IMR-90 (cell line): ENCODE measurements around the gene ZMYM4. TPM values are rescaled to one million over a fixed set of nuclear protein-coding genes. Genes with fewer than 3 reads are reported as not detected.

Source experiments
- ATAC-seq: fragments of 200-7000 bp; cut with Tn5 transposase; 2 replicates; pipeline ENCODE4 v1.9.1; 2020; ENCODE audit warnings: low read depth, mild to moderate bottlenecking, moderate library complexity
- BruUV-seq: library from RNA; stranded (reverse); fragments of 400-500 nt; replicated peaks from 2 replicates; lab custom pipeline; 2021; lab: Mats Ljungman, UMichigan
- CTCF ChIA-PET: fragments of 300-600 bp; formaldehyde crosslinking; extraction: SDS; loops from one replicate; lab custom pipeline; 2021; ENCODE audit warnings: antibody characterized with exemption; lab: Yijun Ruan, JAX
- POLR2A ChIA-PET: fragments of 300-600 bp; sonication (Branson Sonifier 250); formaldehyde crosslinking; loops from one replicate; lab custom pipeline; 2022; ENCODE audit warnings: antibody characterized with exemption; ENCODE audit not compliant: unreplicated experiment; lab: Charles Lee
- DNase-seq: peaks from one replicate; pipeline ENCODE4 v3.0.0; 2013
- H2AFZ ChIP-seq: replicated peaks from 2 replicates; pipeline ENCODE3; 2013; ENCODE audit warnings: low read length, mild to moderate bottlenecking; ENCODE audit not compliant: poor library complexity
- H2AK5ac ChIP-seq: 2 replicates; pipeline ENCODE4 v1.6.1; 2013; ENCODE audit warnings: low read depth, low read length, inconsistent platforms
- H2AK9ac ChIP-seq: replicated peaks from 2 replicates; pipeline ENCODE3; 2013; ENCODE audit warnings: mild to moderate bottlenecking, low read depth, low read length, moderate library complexity; ENCODE audit not compliant: poor library complexity
- H2BK120ac ChIP-seq: 2 replicates; pipeline ENCODE4 v1.6.1; 2013; ENCODE audit warnings: low read depth, low read length, inconsistent platforms
- H2BK15ac ChIP-seq: 3 replicates; pipeline ENCODE4 v1.6.1; 2013; ENCODE audit warnings: low read depth, low read length, inconsistent platforms
- H2BK20ac ChIP-seq: 2 replicates; pipeline ENCODE4 v1.6.1; 2013; ENCODE audit warnings: low read depth, mild to moderate bottlenecking, inconsistent platforms, low read length, moderate library complexity
- H2BK5ac ChIP-seq: 2 replicates; pipeline ENCODE4 v1.6.1; 2013; ENCODE audit warnings: mild to moderate bottlenecking, low read depth, low read length, inconsistent platforms; ENCODE audit not compliant: poor library complexity, severe bottlenecking
- H3K14ac ChIP-seq: replicated peaks from 2 replicates; pipeline ENCODE4 v1.6.1; 2013; ENCODE audit warnings: low read depth, low read length, inconsistent platforms
- H3K18ac ChIP-seq: 2 replicates; pipeline ENCODE4 v1.6.1; 2013; ENCODE audit warnings: low read depth, low read length, control low read depth
- H3K23ac ChIP-seq: 2 replicates; pipeline ENCODE4 v1.6.1; 2013; ENCODE audit warnings: low read depth, low read length, inconsistent platforms
- H3K27ac ChIP-seq: 2 replicates; pipeline ENCODE4 v1.5.1; 2013; ENCODE audit warnings: mild to moderate bottlenecking, control low read depth, low read length; ENCODE audit not compliant: insufficient read depth
- H3K27me3 ChIP-seq: 2 replicates; pipeline ENCODE4 v1.6.1; 2013; ENCODE audit warnings: low read length; ENCODE audit not compliant: control insufficient read depth, insufficient read depth
- H3K36me3 ChIP-seq: 2 replicates; pipeline ENCODE4 v1.6.1; 2013; ENCODE audit warnings: low read length, mixed read lengths; ENCODE audit not compliant: control insufficient read depth, insufficient read depth
- H3K4ac ChIP-seq: 2 replicates; pipeline ENCODE4 v1.6.1; 2013; ENCODE audit warnings: low read depth, low read length, inconsistent platforms
- H3K4me1 ChIP-seq: 2 replicates; pipeline ENCODE4 v1.6.1; 2013; ENCODE audit warnings: low read length, mixed read lengths; ENCODE audit not compliant: control insufficient read depth, insufficient read depth
- H3K4me2 ChIP-seq: 2 replicates; pipeline ENCODE4 v1.6.1; 2013; ENCODE audit warnings: low read depth, mild to moderate bottlenecking, control low read depth, low read length, moderate library complexity
- H3K4me3 ChIP-seq: 2 replicates; pipeline ENCODE4 v1.5.1; 2013; ENCODE audit warnings: low read depth, mild to moderate bottlenecking, control low read depth, low read length, moderate library complexity; ENCODE audit not compliant: insufficient read depth
- H3K56ac ChIP-seq: 2 replicates; pipeline ENCODE4 v1.6.1; 2013; ENCODE audit warnings: low read length, inconsistent platforms; ENCODE audit not compliant: insufficient read depth; ENCODE audit errors: extremely low read depth
- H3K79me1 ChIP-seq, 2 experiments: 2 replicates each; pipeline ENCODE4 v1.6.1; 2013; ENCODE audit warnings: low read length in 2 of 2, inconsistent platforms in 1 of 2, low read depth in 1 of 2
- H3K9ac ChIP-seq: 2 replicates; pipeline ENCODE4 v1.6.1; 2013; ENCODE audit warnings: low read depth, low read length, control low read depth
- H3K9me1 ChIP-seq: 2 replicates; pipeline ENCODE4 v1.6.1; 2013; ENCODE audit warnings: low read length, inconsistent platforms; ENCODE audit not compliant: insufficient read depth
- H3K9me3 ChIP-seq: 2 replicates; pipeline ENCODE4 v1.6.1; 2013; ENCODE audit warnings: low read length; ENCODE audit not compliant: control insufficient read depth, insufficient read depth
- H4K20me1 ChIP-seq: 2 replicates; pipeline ENCODE4 v1.6.1; 2013; ENCODE audit warnings: low read length, inconsistent platforms; ENCODE audit not compliant: insufficient read depth
- H4K5ac ChIP-seq: 2 replicates; pipeline ENCODE4 v1.6.1; 2013; ENCODE audit warnings: mild to moderate bottlenecking, low read depth, low read length, control low read depth
- H4K8ac ChIP-seq, 2 experiments: 2 replicates each; pipeline ENCODE4 v1.6.1; 2013; ENCODE audit warnings: low read depth in 2 of 2, low read length in 2 of 2, control low read depth in 1 of 2, inconsistent platforms in 1 of 2
- H4K91ac ChIP-seq: 2 replicates; pipeline ENCODE4 v1.6.1; 2013; ENCODE audit warnings: low read depth, low read length, inconsistent platforms; ENCODE audit not compliant: insufficient read depth
- BHLHE40 ChIP-seq: fragments of 150-350 bp; IDR thresholded peaks from 2 replicates; pipeline ENCODE4 v1.6.1; 2016; ENCODE audit warnings: mild to moderate bottlenecking, low read depth, low read length
- CEBPB ChIP-seq: IDR thresholded peaks from 2 replicates; pipeline ENCODE4 v1.6.1; 2012; ENCODE audit warnings: low read depth, low read length, improper control_type of control experiment
- CHD1 ChIP-seq: IDR thresholded peaks from 2 replicates; pipeline ENCODE4 v1.6.1; 2012; ENCODE audit warnings: low read depth, low read length, improper control_type of control experiment
- FOS ChIP-seq: fragments of 150-350 bp; IDR thresholded peaks from 2 replicates; pipeline ENCODE4 v1.6.1; 2016; ENCODE audit warnings: low read depth, low read length
- MAFK ChIP-seq: IDR thresholded peaks from 2 replicates; pipeline ENCODE4 v1.6.1; 2012; ENCODE audit warnings: low read depth, low read length, improper control_type of control experiment
- MAZ ChIP-seq: IDR thresholded peaks from 2 replicates; pipeline ENCODE4 v1.6.1; 2012; ENCODE audit warnings: low read depth, mild to moderate bottlenecking, low read length, improper control_type of control experiment, moderate library complexity, borderline replicate concordance
- MXI1 ChIP-seq: IDR thresholded peaks from 2 replicates; pipeline ENCODE4 v1.6.1; 2012; ENCODE audit warnings: low read depth, mild to moderate bottlenecking, low read length, moderate library complexity, borderline replicate concordance
- NFE2L2 ChIP-seq: fragments of 150-350 bp; IDR thresholded peaks from 2 replicates; pipeline ENCODE4 v1.6.1; 2016; ENCODE audit warnings: low read depth, mild to moderate bottlenecking, low read length
- POLR2A ChIP-seq: IDR thresholded peaks from 2 replicates; pipeline ENCODE4 v1.6.1; 2012; ENCODE audit warnings: mild to moderate bottlenecking, low read depth, low read length
- RAD21 ChIP-seq: IDR thresholded peaks from 2 replicates; pipeline ENCODE4 v1.6.1; 2012; ENCODE audit warnings: low read length, improper control_type of control experiment
- RCOR1 ChIP-seq: IDR thresholded peaks from 2 replicates; pipeline ENCODE4 v1.6.1; 2012; ENCODE audit warnings: mild to moderate bottlenecking, low read length, improper control_type of control experiment; ENCODE audit not compliant: insufficient replicate concordance
- RFX5 ChIP-seq: IDR thresholded peaks from 2 replicates; pipeline ENCODE4 v1.8.0; 2012; ENCODE audit warnings: low read depth, mild to moderate bottlenecking, low read length, moderate library complexity
- SMC3 ChIP-seq: fragments of 150-350 bp; IDR thresholded peaks from 2 replicates; pipeline ENCODE4 v1.6.1; 2016; ENCODE audit warnings: low read depth, mild to moderate bottlenecking, antibody characterized with exemption, low read length, moderate library complexity
- WGBS, 2 experiments: methylation state at CpG; one replicate each; pipeline versions ENCODE4 v1.1.5 to v1.1.7; 2013; ENCODE audit warnings: missing lambda C conversion rate in 2 of 2; ENCODE audit not compliant: insufficient read length in 1 of 2; ENCODE audit errors: extremely low coverage in 2 of 2; 5-methylcytosine and 5-hydroxymethylcytosine counted together
- dilution Hi-C: fragments of 300-500 bp; cut with HindIII; formaldehyde crosslinking; loops from one replicate; pipeline ENCODE4 v1.14.3; 2018; ENCODE audit warnings: low sequenced_read_pairs; ENCODE audit not compliant: unreplicated experiment
- in situ Hi-C: fragments of 300-500 bp; cut with MboI; formaldehyde crosslinking; loops from 3 replicates; pipeline ENCODE4 v1.14.3; 2019; ENCODE audit warnings: low sequenced_read_pairs, inconsistent platforms, mixed read lengths
- intact Hi-C: fragments of 100-400 bp; cut with micrococcal nuclease; formaldehyde crosslinking; loops from 2 replicates; pipeline ENCODE4 v1.10.0; 2022
- polyA plus RNA-seq, 3 experiments: library from polyadenylated mRNA; depleted of rRNA; stranded (reverse); fragments of >200 nt; gene quantifications; 2 replicates each; pipeline ENCODE4 v1.2.3, GENCODE V29; 2012; ENCODE audit warnings: low replicate concordance in 1 of 3
- total RNA-seq: library from RNA; depleted of rRNA; stranded (reverse); fragments of >200 nt; gene quantifications from 2 replicates; pipeline ENCODE4 v1.2.3, GENCODE V29; 2012
- TF ChIP-seq, protein P1 (sequence below): fragments of 150-350 bp; IDR thresholded peaks from 2 replicates; pipeline ENCODE4 v1.6.1; 2016; ENCODE audit warnings: low read depth, mild to moderate bottlenecking, low read length, moderate library complexity, borderline replicate concordance
- TF ChIP-seq, protein P2 (sequence below): conservative IDR thresholded peaks from 2 replicates; pipeline ENCODE4 v1.5.1; 2012; ENCODE audit warnings: mild to moderate bottlenecking, low read depth, low read length, improper control_type of control experiment
- TF ChIP-seq, protein P3 (sequence below): fragments of 150-350 bp; IDR thresholded peaks from 2 replicates; pipeline ENCODE4 v1.6.1; 2017; ENCODE audit warnings: mild to moderate bottlenecking, antibody characterized with exemption, low read length, low read depth

Gene ZMYM4
- total and polyA plus RNA-seq, 2 of the 4 experiments (the other 2 are of a cell fraction): 14.7 to 53.8 TPM

GRCh38 chr1:35298464-35298863, 30.0 kb downstream of the ZMYM4 start:
- dilution Hi-C loops: no loop called here
- Histone ChIP-seq H3K14ac (no peak overlapping the region), H3K9me1 (0 out of 2 replicates have a peak, but pooled peaks cover 2% of the 10 kb centered on the region), H3K18ac (no peak overlapping the region), H2BK20ac (no peak overlapping the region), H4K91ac (no peak overlapping the region), H2AFZ (no peak overlapping the region), H3K4me1 (no peaks in the 10 kb centered on the region), H2AK9ac (no peak overlapping the region), H3K56ac (no peak overlapping the region), H3K4me2 (no peak overlapping the region), H3K4me3 (no peak overlapping the region), H3K79me1 (peaks cover 28 to 61% of the 10 kb centered on the region in 2 experiments), H3K4ac (no peak overlapping the region), H4K5ac (no peak overlapping the region), H4K8ac (no peak overlapping the region), H4K20me1 (peaks cover 12% of the 10 kb centered on the region), H3K27me3 (no peaks in the 10 kb centered on the region), H3K23ac (0 out of 2 replicates have a peak overlapping the region, but pooled peaks have one; percentile 53), H2BK15ac (no peak overlapping the region), H2BK5ac (no peak overlapping the region), H2AK5ac (no peak overlapping the region), H3K9ac (no peak overlapping the region), H3K27ac (no peak overlapping the region), H2BK120ac (no peak overlapping the region), H3K9me3 (no peaks in the 10 kb centered on the region), H3K36me3 (peaks cover 13% of the 10 kb centered on the region)
- ATAC-seq (peak; percentile 79), DNase-seq (peak; percentile 36)
- WGBS, 2 experiments: no CpG with 5 or more reads among the region's 2 CpGs
- ChIA-PET CTCF (no interaction called here), POLR2A (no interaction called here)
- in situ Hi-C loops: loop anchor here (10.0 kb wide), 1 partner anchor 104 kb away; the partner anchor contains the start of gene SFPQ
- TF ChIP-seq SMC3: peak; percentile 51
- TF ChIP-seq MAFK: no peak
- no peak for TF ChIP-seq FOS
- no peak for TF ChIP-seq NFE2L2
- TF ChIP-seq CHD1: no peak
- TF ChIP-seq, protein P1, sequence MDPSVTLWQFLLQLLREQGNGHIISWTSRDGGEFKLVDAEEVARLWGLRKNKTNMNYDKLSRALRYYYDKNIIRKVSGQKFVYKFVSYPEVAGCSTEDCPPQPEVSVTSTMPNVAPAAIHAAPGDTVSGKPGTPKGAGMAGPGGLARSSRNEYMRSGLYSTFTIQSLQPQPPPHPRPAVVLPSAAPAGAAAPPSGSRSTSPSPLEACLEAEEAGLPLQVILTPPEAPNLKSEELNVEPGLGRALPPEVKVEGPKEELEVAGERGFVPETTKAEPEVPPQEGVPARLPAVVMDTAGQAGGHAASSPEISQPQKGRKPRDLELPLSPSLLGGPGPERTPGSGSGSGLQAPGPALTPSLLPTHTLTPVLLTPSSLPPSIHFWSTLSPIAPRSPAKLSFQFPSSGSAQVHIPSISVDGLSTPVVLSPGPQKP: no peak
- TF ChIP-seq, protein P2, sequence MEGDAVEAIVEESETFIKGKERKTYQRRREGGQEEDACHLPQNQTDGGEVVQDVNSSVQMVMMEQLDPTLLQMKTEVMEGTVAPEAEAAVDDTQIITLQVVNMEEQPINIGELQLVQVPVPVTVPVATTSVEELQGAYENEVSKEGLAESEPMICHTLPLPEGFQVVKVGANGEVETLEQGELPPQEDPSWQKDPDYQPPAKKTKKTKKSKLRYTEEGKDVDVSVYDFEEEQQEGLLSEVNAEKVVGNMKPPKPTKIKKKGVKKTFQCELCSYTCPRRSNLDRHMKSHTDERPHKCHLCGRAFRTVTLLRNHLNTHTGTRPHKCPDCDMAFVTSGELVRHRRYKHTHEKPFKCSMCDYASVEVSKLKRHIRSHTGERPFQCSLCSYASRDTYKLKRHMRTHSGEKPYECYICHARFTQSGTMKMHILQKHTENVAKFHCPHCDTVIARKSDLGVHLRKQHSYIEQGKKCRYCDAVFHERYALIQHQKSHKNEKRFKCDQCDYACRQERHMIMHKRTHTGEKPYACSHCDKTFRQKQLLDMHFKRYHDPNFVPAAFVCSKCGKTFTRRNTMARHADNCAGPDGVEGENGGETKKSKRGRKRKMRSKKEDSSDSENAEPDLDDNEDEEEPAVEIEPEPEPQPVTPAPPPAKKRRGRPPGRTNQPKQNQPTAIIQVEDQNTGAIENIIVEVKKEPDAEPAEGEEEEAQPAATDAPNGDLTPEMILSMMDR: peak; percentile 60
- no peak for TF ChIP-seq POLR2A
- TF ChIP-seq BHLHE40: no peak
- TF ChIP-seq RFX5: no peak
- peak; percentile 63 for TF ChIP-seq RAD21
- no peak for TF ChIP-seq MAZ
- TF ChIP-seq RCOR1: no peak
- no peak for TF ChIP-seq MXI1
- TF ChIP-seq, protein P3, sequence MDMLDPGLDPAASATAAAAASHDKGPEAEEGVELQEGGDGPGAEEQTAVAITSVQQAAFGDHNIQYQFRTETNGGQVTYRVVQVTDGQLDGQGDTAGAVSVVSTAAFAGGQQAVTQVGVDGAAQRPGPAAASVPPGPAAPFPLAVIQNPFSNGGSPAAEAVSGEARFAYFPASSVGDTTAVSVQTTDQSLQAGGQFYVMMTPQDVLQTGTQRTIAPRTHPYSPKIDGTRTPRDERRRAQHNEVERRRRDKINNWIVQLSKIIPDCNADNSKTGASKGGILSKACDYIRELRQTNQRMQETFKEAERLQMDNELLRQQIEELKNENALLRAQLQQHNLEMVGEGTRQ: no peak
- no peak for TF ChIP-seq CEBPB
- no TSS peak for BruUV-seq
- intact Hi-C loops: loop anchor here (1.0 kb wide), 1 partner anchor 96 kb away; no protein-coding TSS in a partner anchor
